ENCODE measurements around the gene NLRC5.

The NLRC5 gene

DNA sequence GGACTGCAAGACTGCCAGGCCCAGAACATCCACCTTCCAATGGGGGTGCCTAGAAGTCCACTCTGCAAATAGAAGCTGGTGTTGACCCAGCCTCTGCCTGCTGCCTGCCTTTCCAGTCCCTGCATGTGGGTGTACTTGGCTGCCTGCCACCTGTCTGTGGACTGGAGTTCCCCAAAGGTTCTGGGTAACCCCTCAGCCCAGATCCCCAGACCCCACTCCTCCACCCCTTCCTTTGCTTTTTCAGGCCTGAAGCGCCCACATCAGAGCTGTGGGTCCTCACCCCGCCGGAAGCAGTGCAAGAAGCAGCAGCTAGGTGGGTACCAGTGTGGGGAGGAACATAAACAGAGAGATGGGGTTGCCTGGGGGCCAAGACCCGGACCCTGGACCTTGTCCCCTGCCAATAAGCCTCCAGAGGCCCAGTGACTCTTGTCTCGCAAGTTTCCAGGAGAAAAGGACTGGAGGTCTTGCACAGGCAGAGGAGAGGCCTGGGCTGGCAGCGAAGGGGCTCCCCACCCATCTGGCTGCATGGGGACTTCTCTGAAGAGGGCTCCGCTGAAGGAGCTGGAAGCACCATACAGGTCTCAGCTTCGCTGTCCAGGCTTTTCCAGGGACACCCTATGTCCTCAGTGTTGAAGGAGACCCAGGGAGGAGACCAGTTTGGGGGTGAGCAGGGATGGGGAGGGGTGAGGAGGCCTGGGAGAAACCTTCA is 34.3 kb downstream of the NLRC5 start (continued):
- TF ChIP-seq ZNF133 (tag by site-specific recombination; IDR thresholded peaks at IDR 0.05) = no peak

DNA sequence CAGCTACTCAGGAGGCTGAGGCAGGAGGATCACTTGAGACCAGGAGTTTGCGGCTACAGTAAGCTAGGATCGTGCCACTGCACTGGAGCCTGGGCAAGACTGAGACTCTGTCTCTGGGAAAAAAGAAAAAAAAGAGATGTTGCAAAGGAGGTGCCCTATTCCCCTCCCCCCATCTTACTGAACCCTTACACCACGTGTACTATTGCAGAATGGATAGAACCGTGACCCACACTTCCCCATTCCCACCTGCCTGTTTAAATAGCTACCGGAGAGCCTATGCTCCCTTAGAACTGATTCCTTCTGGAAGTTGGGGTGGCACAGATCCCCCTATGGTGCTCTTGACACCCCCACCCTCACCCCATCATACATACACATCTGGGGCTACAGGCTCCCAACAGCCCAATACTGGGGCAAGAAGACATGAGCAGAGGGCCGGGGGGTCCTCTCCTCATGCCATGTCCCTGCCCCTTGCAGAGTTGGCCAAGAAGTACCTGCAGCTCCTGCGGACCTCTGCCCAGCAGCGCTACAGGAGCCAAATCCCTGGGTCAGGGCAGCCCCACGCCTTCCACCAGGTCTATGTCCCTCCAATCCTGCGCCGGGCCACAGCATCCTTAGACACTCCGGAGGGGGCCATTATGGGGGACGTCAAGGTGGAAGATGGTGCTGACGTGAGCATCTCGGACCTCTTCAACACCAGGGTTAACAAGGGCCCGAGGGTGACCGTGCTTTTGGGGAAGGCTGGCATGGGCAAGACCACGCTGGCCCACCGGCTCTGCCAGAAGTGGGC is 35.7 kb downstream of the NLRC5 start:
- ChIA-PET CTCF (interaction anchor here (0.6 kb wide), 1 partner anchor 232 kb away, joined by 3 read pairs; no protein-coding TSS in a partner anchor), POLR2A (no interaction called here)
- peaks cover 0 to 9% of the 10 kb centered on the region in 2 experiments; a peak in 1 of 3 replicates for H3K36me3 ChIP-seq (ENCODE audit: control insufficient read depth in 2 of 2, insufficient read depth in 1 of 2, low read length in 2 of 2)
- TF ChIP-seq ZFP37 (tag by site-specific recombination; IDR thresholded peaks at IDR 0.05) = no peak
- TF ChIP-seq, protein P1, sequence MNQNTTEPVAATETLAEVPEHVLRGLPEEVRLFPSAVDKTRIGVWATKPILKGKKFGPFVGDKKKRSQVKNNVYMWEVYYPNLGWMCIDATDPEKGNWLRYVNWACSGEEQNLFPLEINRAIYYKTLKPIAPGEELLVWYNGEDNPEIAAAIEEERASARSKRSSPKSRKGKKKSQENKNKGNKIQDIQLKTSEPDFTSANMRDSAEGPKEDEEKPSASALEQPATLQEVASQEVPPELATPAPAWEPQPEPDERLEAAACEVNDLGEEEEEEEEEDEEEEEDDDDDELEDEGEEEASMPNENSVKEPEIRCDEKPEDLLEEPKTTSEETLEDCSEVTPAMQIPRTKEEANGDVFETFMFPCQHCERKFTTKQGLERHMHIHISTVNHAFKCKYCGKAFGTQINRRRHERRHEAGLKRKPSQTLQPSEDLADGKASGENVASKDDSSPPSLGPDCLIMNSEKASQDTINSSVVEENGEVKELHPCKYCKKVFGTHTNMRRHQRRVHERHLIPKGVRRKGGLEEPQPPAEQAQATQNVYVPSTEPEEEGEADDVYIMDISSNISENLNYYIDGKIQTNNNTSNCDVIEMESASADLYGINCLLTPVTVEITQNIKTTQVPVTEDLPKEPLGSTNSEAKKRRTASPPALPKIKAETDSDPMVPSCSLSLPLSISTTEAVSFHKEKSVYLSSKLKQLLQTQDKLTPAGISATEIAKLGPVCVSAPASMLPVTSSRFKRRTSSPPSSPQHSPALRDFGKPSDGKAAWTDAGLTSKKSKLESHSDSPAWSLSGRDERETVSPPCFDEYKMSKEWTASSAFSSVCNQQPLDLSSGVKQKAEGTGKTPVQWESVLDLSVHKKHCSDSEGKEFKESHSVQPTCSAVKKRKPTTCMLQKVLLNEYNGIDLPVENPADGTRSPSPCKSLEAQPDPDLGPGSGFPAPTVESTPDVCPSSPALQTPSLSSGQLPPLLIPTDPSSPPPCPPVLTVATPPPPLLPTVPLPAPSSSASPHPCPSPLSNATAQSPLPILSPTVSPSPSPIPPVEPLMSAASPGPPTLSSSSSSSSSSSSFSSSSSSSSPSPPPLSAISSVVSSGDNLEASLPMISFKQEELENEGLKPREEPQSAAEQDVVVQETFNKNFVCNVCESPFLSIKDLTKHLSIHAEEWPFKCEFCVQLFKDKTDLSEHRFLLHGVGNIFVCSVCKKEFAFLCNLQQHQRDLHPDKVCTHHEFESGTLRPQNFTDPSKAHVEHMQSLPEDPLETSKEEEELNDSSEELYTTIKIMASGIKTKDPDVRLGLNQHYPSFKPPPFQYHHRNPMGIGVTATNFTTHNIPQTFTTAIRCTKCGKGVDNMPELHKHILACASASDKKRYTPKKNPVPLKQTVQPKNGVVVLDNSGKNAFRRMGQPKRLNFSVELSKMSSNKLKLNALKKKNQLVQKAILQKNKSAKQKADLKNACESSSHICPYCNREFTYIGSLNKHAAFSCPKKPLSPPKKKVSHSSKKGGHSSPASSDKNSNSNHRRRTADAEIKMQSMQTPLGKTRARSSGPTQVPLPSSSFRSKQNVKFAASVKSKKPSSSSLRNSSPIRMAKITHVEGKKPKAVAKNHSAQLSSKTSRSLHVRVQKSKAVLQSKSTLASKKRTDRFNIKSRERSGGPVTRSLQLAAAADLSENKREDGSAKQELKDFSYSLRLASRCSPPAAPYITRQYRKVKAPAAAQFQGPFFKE (tag by site-specific recombination; IDR thresholded peaks at IDR 0.05; ENCODE audit: borderline replicate concordance) = no peak
- no peak for TF ChIP-seq ZNF626 (tag by site-specific recombination; IDR thresholded peaks at IDR 0.05)
- TF ChIP-seq ZNF174 (tag by site-specific recombination; IDR thresholded peaks at IDR 0.05) = no peak
- TF ChIP-seq ZNF302 (tag by site-specific recombination; IDR thresholded peaks at IDR 0.05; ENCODE audit: low read depth) = no peak
- TF ChIP-seq ZNF16 (tag by site-specific recombination; IDR thresholded peaks at IDR 0.05; ENCODE audit: low read depth) = no peak
- no peak for TF ChIP-seq ZNF555 (tag by site-specific recombination; conservative IDR thresholded peaks at IDR 0.05)
- no peak for TF ChIP-seq ZIC2 (tag by site-specific recombination; IDR thresholded peaks at IDR 0.05)
- TF ChIP-seq ZNF510 (tag by site-specific recombination; IDR thresholded peaks at IDR 0.05; ENCODE audit: insufficient replicate concordance) = no peak
- TF ChIP-seq ZNF214 (tag by site-specific recombination; IDR thresholded peaks at IDR 0.05; ENCODE audit: borderline replicate concordance) = no peak
- TF ChIP-seq ZNF692 (tag by site-specific recombination; IDR thresholded peaks at IDR 0.05) = no peak
- no peak for TF ChIP-seq ZBTB8A (tag by site-specific recombination; IDR thresholded peaks at IDR 0.05)
- no peak for TF ChIP-seq ZNF10 (tag by site-specific recombination; IDR thresholded peaks at IDR 0.05)
- no peaks in the 10 kb centered on the region for H3K9me3 ChIP-seq (ENCODE audit: control insufficient read depth, insufficient read depth, low read depth, low read length)
- H3K4me1 ChIP-seq (ENCODE audit: control insufficient read depth, insufficient read depth, low read length) = no peaks in the 10 kb centered on the region
- H3K27ac ChIP-seq (ENCODE audit: extremely low read depth, low read depth, low read length) = no peak overlapping the region
- H3K4me3 ChIP-seq (ENCODE audit: low read depth, low read length) = no peak overlapping the region
